ENCODE results near the gene PCDH9.

GRCh38 chr13:66508153-66508909 is 721.8 kb downstream of the PCDH9 start:
- TF ChIP-seq CTCF (conservative IDR thresholded peaks at IDR 0.05 in 1 of 2, IDR thresholded peaks at IDR 0.05 in 1 of 2; ENCODE audit: extremely low read depth in 1 of 2, insufficient read depth in 1 of 2, low read depth in 1 of 2, low read length in 2 of 2) (no peak), EZH2 (IDR thresholded peaks at IDR 0.05; ENCODE audit: borderline replicate concordance, low read length) (no peak)

All from mammary epithelial cell (primary cell).